H1 (cell line): ENCODE measurements around the gene H1-8. TPM values are rescaled to one million over a fixed set of nuclear protein-coding genes. Genes with fewer than 3 reads are reported as not detected.

ENCODE experiments used
- ATF3 ChIP-seq: IDR thresholded peaks from 2 replicates; pipeline ENCODE4 v1.6.1; 2011; ENCODE audit warnings: low read depth, mild to moderate bottlenecking, low read length; ENCODE audit not compliant: insufficient read depth
- SAP30 ChIP-seq: fragments of 300-600 bp; sonication (generic); IDR thresholded peaks from 2 replicates; pipeline ENCODE4 v1.7.1; 2012; ENCODE audit warnings: low read length, moderate library complexity, mild to moderate bottlenecking, inconsistent platforms; ENCODE audit not compliant: insufficient read depth, insufficient replicate concordance
- SP4 ChIP-seq: IDR thresholded peaks from 2 replicates; pipeline ENCODE4 v1.6.1; 2012; ENCODE audit warnings: low read length, inconsistent platforms
- USF2 ChIP-seq: IDR thresholded peaks from 2 replicates; pipeline ENCODE4 v1.6.1; 2011; ENCODE audit warnings: low read length, improper control_type of control experiment
- polyA plus RNA-seq, 7 experiments: library from polyadenylated mRNA; depleted of rRNA in 3 of 7; stranded (reverse) in 5 of 7; unstranded in 2 of 7; fragments of >200 nt in 5 of 7; fragments of 200-250 nt in 2 of 7; gene quantifications; 1 replicate in 5 of 7; 2 replicates in 1 of 7; 4 replicates in 1 of 7; pipeline versions ENCODE4 v1.2.1 to v1.2.3, GENCODE V29; 2011 to 2013; ENCODE audit warnings: missing spikeins in 2 of 7, mixed read lengths in 2 of 7
- total RNA-seq: library from RNA; stranded (reverse); fragmentation: NEBNext Ultra II Directional; extraction: Animal tissue kit (Norgen Biotek cat#: 25700); gene quantifications from 2 replicates; pipeline ENCODE4 v1.2.1, GENCODE V29; 2021

Gene H1-8
- total and polyA plus RNA-seq, 2 of the 8 experiments (the other 6 are each of a cell fraction or from before 2014, with no cell fraction given), result not detected

GRCh38 chr3:129504471-129505100 lies 38.4 kb upstream of the H1-8 start (continued):
- TF ChIP-seq USF2, result no peak
- no peak for TF ChIP-seq ATF3
- no peak for TF ChIP-seq SAP30
- TF ChIP-seq SP4, result no peak
